Stomach (tissue), 4 donors: Measurements from ENCODE around the gene SLC17A3.

ENCODE experiments used
- CTCF ChIP-seq, 7 experiments: fragments of 450-650 bp in 4 of 7; fragments of 200-600 bp in 3 of 7; sonication (generic) in 3 of 7; IDR thresholded peaks; one replicate each; pipeline ENCODE4 v1.5.1; 2016 to 2019; ENCODE audit warnings: antibody characterized with exemption in 7 of 7, control low read depth in 2 of 7, mild to moderate bottlenecking in 1 of 7
- POLR2A ChIP-seq, 4 donors: fragments of 450-650 bp; IDR thresholded peaks; one replicate each; pipeline ENCODE4 v1.6.1; 2016; ENCODE audit warnings: antibody characterized with exemption in 4 of 4, control low read depth in 2 of 4, mild to moderate bottlenecking in 1 of 4, moderate library complexity in 1 of 4

GRCh38 chr6:25900843-25901242 is 26.8 kb upstream of the SLC17A3 start:
- TF ChIP-seq POLR2A (IDR thresholded peaks at IDR 0.05) (no peak), CTCF (IDR thresholded peaks at IDR 0.05) (no peak)
